ENCODE results near the gene SLC22A2.
A peak's percentile ranks its signal among the peaks of the same experiment; 100 is the strongest.

GRCh38 chr6:160261991-160262680 lies 3.5 kb upstream of the SLC22A2 start:
- TF ChIP-seq EZH2phosphoT487 (IDR thresholded peaks at IDR 0.05; ENCODE audit: low read depth, severe bottlenecking, unreplicated experiment) (no peak), CTCF (IDR thresholded peaks at IDR 0.05; ENCODE audit: poor library complexity) (peak; percentile 26), EZH2 (IDR thresholded peaks at IDR 0.05; ENCODE audit: borderline replicate concordance) (no peak)

Data from hepatocyte (in vitro differentiated cells).